Measurements from ENCODE around the gene CC2D2B.
"Not testable (repeated sequence)": the region's sequence is repeated elsewhere in the genome, so short reads cannot be mapped to it uniquely, and the experiment has no call there.

CC2D2B gene

GRCh38 chr10:96022739-96023138 is 115.0 kb downstream of the CC2D2B start:
- no peak for DNase-seq

DNA sequence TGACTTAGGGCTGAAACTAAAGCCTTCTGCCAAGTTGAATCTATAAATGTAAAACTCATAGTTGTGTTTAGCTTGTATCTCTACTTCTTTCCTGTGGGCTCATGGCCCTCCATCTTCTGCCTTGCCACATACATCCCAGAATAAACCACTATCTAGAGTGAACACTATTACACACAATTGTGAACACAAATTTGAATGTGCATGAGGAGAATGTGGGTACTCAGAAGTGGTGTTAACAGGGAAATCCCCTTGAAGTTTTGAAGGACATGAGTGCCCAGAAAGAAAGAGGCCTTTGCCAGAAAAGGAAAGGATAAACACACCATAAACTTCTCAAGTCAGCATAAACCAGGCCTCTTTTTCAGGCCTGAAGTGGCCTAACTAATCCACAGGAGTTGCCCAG is 115.4 kb downstream of the CC2D2B start:
- no peak for DNase-seq

DNA sequence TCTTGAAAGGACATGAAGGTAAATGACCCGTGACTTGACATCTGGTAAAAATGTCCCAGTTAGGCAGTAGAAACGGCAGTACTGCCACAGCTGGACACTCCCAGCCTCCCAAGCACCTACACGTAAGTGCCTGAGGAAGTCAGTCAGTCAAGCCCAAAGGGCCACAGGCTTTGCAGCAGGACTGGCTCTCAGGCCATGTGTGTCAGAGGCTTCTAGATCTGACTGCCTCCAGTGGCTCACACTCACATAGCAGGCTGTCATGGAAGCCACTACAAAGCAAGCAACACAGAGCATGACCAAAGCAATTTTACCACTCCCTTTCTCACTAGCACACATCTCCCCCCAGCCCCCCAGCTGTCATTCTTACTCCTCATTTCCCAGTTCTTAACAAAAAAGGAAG is 117.8 kb downstream of the CC2D2B start:
- peak; percentile 20 to 21 (median 21) for DNase-seq

DNA sequence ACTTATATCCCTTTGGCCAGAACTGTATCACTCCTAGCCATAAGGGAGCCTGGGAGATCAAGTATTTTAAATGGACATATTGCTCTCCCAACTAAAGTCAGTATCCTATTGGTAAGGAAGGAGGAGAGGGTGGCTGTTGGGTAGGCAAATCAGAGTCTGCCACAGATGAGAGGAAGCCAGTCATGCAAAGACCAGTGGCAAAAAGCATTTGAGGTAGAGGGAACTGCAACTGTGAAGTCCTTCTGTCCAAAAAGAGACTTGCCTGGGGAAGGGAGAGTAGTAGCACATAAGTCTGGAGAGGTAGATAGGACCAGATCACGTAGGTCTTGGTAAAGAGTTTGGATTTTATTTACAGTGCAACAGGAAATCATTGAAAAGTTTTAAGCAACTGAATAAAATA is 126.8 kb downstream of the CC2D2B start:
- no peak for DNase-seq

- DNase-seq: no peak
These were observed 131.0 kb downstream of the CC2D2B start for GRCh38 chr10:96038476-96039387.

GRCh38 chr10:96041146-96041545 is 133.4 kb downstream of the CC2D2B start:
- no peak for DNase-seq

DNA sequence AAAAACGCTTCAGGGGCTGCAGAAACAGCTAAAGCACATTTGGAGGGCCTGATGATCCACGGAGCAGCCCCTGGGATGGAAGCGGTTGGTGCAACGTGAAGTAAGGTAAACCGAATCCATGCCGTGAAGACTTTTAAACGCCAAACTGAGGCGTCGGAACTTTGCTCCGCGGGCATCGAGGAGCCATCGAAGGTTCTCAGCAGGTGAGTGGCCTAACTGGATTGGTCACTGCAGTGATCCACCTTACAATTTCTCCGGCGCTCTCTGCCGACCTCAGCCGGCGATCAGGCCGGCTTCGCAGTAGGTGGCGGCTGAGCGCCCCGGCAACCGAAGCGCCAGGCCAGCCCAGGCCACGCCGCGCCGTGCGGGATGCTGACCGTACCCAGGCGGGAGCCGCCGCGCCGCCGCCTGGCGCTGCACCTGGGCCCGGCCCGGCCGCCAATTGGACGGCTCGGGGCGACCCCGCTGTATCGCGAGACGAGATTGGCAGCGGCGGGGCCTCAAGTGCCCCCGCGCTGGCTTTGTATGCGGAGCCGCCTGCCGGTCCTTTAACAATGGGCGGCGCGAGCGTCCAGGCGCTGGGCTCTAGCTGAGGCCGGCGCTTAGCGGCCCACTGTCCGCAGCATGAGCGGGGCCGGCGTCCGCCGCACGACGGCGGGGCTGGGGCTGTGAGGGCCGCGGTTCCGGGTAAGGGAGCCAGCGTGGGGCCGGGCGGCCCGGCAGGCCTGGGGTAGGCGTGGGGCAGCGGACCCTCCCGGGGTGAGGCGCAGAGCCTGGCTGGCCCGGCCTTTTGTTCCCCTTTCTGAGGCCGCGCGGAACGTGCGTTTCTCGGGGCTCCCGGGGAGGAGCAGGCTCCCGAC is 135.5 kb downstream of the CC2D2B start, which contains the start of gene CCNJ:
Gene CCNJ (plus strand): TSS at position 551 of the 860 bp plus-strand sequence. CDS start 811 bp downstream, outside the sequence.
- peak; percentile 93 to 96 (median 96) for DNase-seq

- peak; percentile 63 to 72 (median 66) for DNase-seq
These were observed 136.3 kb downstream of the CC2D2B start for GRCh38 chr10:96043893-96044715.

DNA sequence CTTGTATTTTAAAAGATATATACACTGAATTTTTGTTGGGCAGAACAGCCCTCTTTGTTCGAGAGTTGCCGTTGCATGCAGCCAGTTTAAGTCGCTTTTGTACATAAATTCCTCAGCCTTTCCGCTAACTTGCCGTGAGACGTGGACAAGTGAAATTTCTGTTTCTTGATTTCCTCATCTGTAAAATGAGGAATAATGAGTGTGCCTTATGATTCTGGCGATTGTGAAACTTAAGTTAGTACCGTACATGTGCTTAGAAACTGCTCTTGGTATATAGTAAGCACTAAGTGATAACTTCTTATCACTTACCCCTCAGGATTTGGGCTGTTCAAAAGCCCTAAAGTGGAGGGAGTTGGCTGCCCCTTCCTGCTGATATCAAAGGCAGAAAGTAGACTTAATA is 137.0 kb downstream of the CC2D2B start:
- DNase-seq: peak; percentile 66 to 89 (median 87)

DNA sequence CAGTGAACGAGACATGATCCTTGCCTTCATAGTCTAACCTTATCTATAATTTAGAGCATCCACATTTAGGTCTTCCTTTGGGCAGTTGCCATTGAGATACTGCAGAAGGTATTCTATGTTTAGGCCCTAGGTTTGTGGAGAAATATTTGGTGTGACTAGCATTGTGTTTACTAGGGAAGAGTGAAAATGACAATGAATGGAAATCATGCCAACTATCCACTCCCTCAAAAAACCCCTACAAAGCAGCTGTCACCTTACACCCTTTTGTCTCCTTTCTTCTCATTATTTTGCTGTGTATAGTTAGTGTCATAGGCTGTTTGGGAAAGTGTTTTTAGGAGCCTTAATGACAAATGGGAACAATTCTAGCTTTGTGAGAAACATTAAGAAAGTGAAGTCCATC is 138.8 kb downstream of the CC2D2B start:
- DNase-seq: no peak

- DNase-seq: no peak
These were observed 139.4 kb downstream of the CC2D2B start for GRCh38 chr10:96047004-96047649.

- DNase-seq: not testable (repeated sequence)
These were observed 140.2 kb downstream of the CC2D2B start for GRCh38 chr10:96047925-96048324.

- DNase-seq: no peak
These were observed 141.6 kb downstream of the CC2D2B start for GRCh38 chr10:96049340-96049739.

DNA sequence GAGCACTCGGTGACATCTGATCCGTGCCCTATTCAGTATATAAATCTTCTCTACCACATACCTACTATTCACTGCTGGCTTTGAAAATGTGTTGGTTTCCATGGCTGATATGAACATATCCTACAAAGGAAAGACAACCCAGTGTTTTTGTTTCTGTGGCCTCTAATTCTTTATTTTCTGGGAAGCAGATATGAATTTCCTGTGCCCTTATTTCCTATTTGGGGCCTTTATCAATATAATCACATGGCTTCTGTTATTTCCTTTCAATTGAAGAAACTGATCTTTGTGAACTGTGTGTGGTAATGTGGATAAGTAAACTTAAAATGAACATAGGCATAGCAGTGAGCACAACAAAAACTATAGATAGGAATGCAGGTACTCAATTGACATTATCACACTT is 146.2 kb downstream of the CC2D2B start:
- DNase-seq: no peak

DNA sequence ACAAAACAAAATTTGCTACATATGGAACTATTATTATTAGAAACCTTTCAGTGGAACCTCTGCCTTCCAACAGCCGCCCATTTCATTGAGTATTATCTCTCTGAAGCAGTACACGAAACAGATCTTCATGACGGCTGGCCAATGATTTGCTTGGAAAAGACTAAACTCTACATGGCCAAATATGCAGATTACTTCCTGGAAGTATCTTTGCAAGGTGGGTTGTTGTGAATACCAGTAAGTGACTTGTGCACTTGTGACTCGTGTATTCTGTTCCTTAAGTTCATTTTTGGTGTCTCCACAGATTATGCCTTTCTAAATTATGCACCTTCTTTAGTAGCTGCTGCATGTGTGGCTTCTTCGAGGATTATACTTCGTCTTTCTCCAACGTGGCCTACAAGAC is 149.0 kb downstream of the CC2D2B start:
- no peak for DNase-seq

- DNase-seq: no peak
These were observed 153.5 kb downstream of the CC2D2B start for GRCh38 chr10:96061232-96061631.

DNA sequence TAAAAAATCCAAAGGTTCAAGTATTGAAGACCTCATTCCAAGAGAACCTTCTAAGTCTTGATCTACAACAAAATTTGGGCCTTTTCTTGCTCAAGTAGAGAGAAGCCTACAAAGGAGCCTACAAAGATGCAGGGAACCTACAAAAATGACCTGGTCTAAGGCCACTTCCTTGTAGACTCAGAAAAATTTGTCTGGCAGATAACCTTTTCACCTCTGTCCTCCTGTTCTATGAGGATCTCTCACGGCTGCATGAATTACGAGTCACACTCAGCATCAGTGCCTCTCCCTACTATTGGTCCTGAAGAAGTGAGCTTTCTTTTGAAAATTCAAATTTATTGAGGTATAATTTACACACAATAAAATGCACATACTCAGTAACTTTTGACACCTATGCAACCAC is 164.9 kb downstream of the CC2D2B start:
- no peak for DNase-seq

- DNase-seq: peak; percentile 3 to 52 (median 31)
These were observed 165.9 kb downstream of the CC2D2B start for GRCh38 chr10:96073722-96074121.

GRCh38 chr10:96074776-96075175 is 167.0 kb downstream of the CC2D2B start:
- DNase-seq: peak in 1 of 3 donors; percentile 45

GRCh38 chr10:96075977-96076376 is 168.2 kb downstream of the CC2D2B start:
- DNase-seq: no peak

- DNase-seq: no peak
These were observed 169.4 kb downstream of the CC2D2B start for GRCh38 chr10:96077156-96077555.

DNA sequence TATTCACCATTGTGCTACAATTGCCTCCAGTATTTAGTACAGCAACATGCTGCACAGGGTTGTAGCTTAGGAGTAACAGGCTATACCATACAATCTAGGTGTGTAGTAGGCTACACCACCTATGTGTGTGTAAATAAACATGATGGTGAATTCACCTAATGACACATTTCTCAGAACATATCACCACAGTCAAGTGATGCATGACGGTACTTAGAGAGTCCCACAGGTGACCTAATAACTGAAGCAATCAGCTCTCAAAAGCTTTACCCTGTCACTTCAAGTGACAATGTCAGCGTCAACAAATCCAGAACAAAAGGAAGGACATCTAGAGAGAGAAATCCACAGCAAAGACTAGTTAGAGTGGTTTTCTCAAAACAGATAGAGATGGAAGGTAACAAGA is 174.4 kb downstream of the CC2D2B start:
- no peak for DNase-seq

Measured in suppressor macrophage treated with lipopolysaccharide for 1 hour (primary cell).